Naive B cell (primary cell): Measurements from ENCODE around the gene STX19. TPM values are rescaled to one million over a fixed set of nuclear protein-coding genes. Genes with fewer than 3 reads are reported as not detected.
A peak's percentile ranks its signal among the peaks of the same experiment; 100 is the strongest.

Experiments
- ATAC-seq, 2 donors: fragments of 150-1000 bp; cut with Tn5 transposase; 2 replicates each; pipeline ENCODE4 v1.10.0; 2021; ENCODE audit warnings: low read depth in 2 of 2, mild to moderate bottlenecking in 2 of 2, moderate library complexity in 2 of 2
- DNase-seq: peaks from one replicate; pipeline ENCODE4 v3.0.0; 2022
- H3K27ac Mint-ChIP-seq, 6 donors: one replicate each; pipeline ENCODE4 v1.8.0; 2020 to 2022; ENCODE audit warnings: mild to moderate bottlenecking in 6 of 6, mixed read lengths in 6 of 6, moderate library complexity in 5 of 6, inconsistent platforms in 2 of 6
- H3K27me3 Mint-ChIP-seq, 3 donors: one replicate each; pipeline ENCODE4 v1.8.0; 2021 to 2022; ENCODE audit warnings: mixed read lengths in 3 of 3, mild to moderate bottlenecking in 1 of 3
- H3K36me3 Mint-ChIP-seq, 2 donors: one replicate each; pipeline ENCODE4 v1.8.0; 2020 to 2022; ENCODE audit warnings: mixed read lengths in 2 of 2, inconsistent platforms in 1 of 2, mild to moderate bottlenecking in 1 of 2
- H3K4me1 Mint-ChIP-seq, 3 donors: one replicate each; pipeline ENCODE4 v1.8.0; 2020 to 2022; ENCODE audit warnings: mixed read lengths in 3 of 3, inconsistent platforms in 1 of 3, mild to moderate bottlenecking in 1 of 3, moderate library complexity in 1 of 3
- H3K4me3 Mint-ChIP-seq, 8 donors: one replicate each; pipeline ENCODE4 v1.8.0; 2020 to 2022; ENCODE audit warnings: mild to moderate bottlenecking in 8 of 8, mixed read lengths in 8 of 8, moderate library complexity in 8 of 8, inconsistent platforms in 2 of 8
- H3K9me3 Mint-ChIP-seq, 7 donors: one replicate each; pipeline ENCODE4 v1.8.0; 2020 to 2022; ENCODE audit warnings: mixed read lengths in 7 of 7, mild to moderate bottlenecking in 5 of 7, inconsistent platforms in 2 of 7, moderate library complexity in 1 of 7
- polyA plus RNA-seq, 6 donors: library from polyadenylated mRNA; unstranded; fragments of 300-500 nt; fragmentation: Illumina TruSeq; gene quantifications; one replicate each; pipeline ENCODE4 v1.2.3, GENCODE V29; 2021; ENCODE audit warnings: low read depth in 6 of 6

Gene STX19
- polyA plus RNA-seq: not detected

GRCh38 chr3:94028093-94028837 lies at the start of gene STX19:
STX19 (minus strand) TSS chr3:94028597; CDS start chr3:94015269, 13,328 bp downstream.
- DNase-seq (no peak), ATAC-seq (no peak)
- no peaks in the 10 kb centered on the region for H3K9me3 Mint-ChIP-seq
- H3K27me3 Mint-ChIP-seq: no peaks in the 10 kb centered on the region
- H3K27ac Mint-ChIP-seq: peak within 1 kb of the TSS in 1 of 6 donors; percentile 18
- H3K4me3 Mint-ChIP-seq: no peak within 1 kb of the TSS
- H3K36me3 Mint-ChIP-seq: peaks cover 0 to 1% of the 10 kb centered on the region in 2 donors
- no peaks in the 10 kb centered on the region for H3K4me1 Mint-ChIP-seq

DNA sequence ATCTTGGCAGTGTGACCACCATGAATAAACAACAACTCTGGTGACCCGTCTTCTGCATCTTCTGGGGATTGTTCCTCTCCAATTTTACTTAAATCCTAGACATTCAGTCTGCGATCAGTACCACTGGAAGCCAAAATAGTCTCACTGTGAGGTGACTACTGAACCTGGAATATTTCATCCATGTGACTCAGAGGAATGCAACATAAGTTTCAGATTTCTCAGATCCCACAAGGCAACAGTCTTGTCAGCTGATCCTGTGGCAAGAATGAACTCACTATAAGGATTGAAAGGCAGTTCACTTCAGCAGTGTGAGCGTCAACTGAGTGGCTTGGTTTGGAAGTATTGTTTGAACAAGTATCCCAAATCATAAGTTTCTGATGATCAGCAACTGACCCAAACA lies 47.7 kb upstream of the STX19 start:
- DNase-seq (no peak), ATAC-seq (no peak)
- Mint-ChIP-seq H3K27me3 (no peaks in the 10 kb centered on the region), H3K36me3 (peaks cover 13 to 16% of the 10 kb centered on the region in 2 donors), H3K4me1 (peaks cover 50 to 75% (median 60%) of the 10 kb centered on the region in 3 donors), H3K27ac (no peak overlapping the region), H3K9me3 (peaks cover 0 to 4% (median 0%) of the 10 kb centered on the region in 7 donors), H3K4me3 (no peak overlapping the region)

- Mint-ChIP-seq H3K36me3 (peaks cover 26 to 29% of the 10 kb centered on the region in 2 donors), H3K4me3 (no peak overlapping the region), H3K27me3 (no peaks in the 10 kb centered on the region), H3K27ac (no peak overlapping the region), H3K4me1 (peaks cover 45 to 50% (median 47%) of the 10 kb centered on the region in 3 donors), H3K9me3 (peaks cover 0 to 7% (median 0%) of the 10 kb centered on the region in 7 donors)
- DNase-seq (no peak), ATAC-seq (no peak)
Observed at GRCh38 chr3:94071713-94072284, 43.4 kb upstream of the STX19 start.

GRCh38 chr3:94070341-94070911 lies 42.0 kb upstream of the STX19 start:
- H3K36me3 Mint-ChIP-seq: peaks cover 29 to 37% of the 10 kb centered on the region in 2 donors
- ATAC-seq (no peak), DNase-seq (no peak)
- no peak overlapping the region for H3K4me3 Mint-ChIP-seq
- H3K9me3 Mint-ChIP-seq: peaks cover 0 to 7% (median 0%) of the 10 kb centered on the region in 7 donors
- peak overlapping the region in 2 of 6 donors; percentile 46 to 68 for H3K27ac Mint-ChIP-seq
- no peaks in the 10 kb centered on the region for H3K27me3 Mint-ChIP-seq
- H3K4me1 Mint-ChIP-seq: peaks cover 48 to 61% (median 55%) of the 10 kb centered on the region in 3 donors

- DNase-seq (peak; percentile 13), ATAC-seq (no peak)
- H3K4me1 Mint-ChIP-seq: peaks cover 45 to 59% (median 47%) of the 10 kb centered on the region in 3 donors
- H3K27ac Mint-ChIP-seq: peak overlapping the region in 2 of 6 donors; percentile 10 to 84
- H3K27me3 Mint-ChIP-seq: no peaks in the 10 kb centered on the region
- peak overlapping the region in 1 of 8 donors; percentile 5 for H3K4me3 Mint-ChIP-seq
- peaks cover 29 to 37% of the 10 kb centered on the region in 2 donors for H3K36me3 Mint-ChIP-seq
- peaks cover 0 to 7% (median 0%) of the 10 kb centered on the region in 7 donors for H3K9me3 Mint-ChIP-seq
Observed at GRCh38 chr3:94069194-94069813, 40.9 kb upstream of the STX19 start.

DNA sequence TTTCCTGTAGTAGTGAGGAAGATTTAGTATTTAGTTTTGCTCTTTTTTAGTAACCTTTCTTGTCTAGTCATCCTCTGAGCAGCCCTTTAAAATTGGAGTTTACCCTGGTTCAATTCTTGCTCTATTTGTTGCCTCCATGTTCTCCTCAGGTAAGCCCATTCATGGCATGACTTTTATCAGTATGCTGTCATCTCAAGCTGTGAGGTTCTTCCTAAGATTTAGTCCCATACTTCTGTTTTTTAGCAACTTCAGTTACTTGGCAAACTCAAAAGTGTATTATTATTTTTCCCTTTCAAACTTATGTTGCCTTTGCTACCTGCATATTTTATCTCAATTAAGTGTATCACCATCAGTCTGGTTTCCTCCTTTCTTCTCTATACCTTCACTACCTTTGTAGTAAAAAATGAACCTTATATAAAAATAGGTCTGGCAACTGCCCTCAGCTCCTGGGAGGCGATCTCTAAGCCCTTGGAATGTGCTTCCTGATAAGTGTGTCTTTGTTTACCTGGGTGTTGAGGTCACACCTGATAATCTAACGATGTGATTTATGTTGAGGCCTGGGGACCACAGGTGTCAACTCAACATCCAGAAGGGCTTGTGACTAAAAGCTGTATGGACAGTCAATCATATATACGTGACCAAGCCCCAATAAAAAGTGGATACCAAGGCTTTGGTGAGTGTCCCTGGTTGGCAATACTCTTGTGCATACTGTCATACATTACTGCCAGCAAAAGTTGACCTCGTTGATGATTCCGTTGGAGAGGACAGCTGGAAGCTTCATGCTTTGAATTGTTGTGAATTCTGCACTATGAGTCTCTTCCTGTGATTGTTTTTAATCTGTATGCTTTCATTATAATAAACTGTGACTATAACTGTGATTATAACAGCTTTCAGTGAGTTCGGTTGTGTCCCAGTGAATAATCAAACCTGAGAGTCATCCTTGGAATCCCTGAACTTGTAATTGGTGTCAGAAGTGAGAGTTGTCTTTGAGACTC lies 38.4 kb upstream of the STX19 start:
- Mint-ChIP-seq H3K36me3 (peaks cover 20 to 23% of the 10 kb centered on the region in 2 donors), H3K4me1 (peaks cover 42 to 65% (median 45%) of the 10 kb centered on the region in 3 donors), H3K9me3 (peaks cover 0 to 2% (median 0%) of the 10 kb centered on the region in 7 donors), H3K27ac (peak overlapping the region in 3 of 6 donors; percentile 74 to 88 (median 80)), H3K27me3 (no peaks in the 10 kb centered on the region), H3K4me3 (peak overlapping the region in 3 of 8 donors; percentile 28 to 63 (median 57))
- DNase-seq (no peak), ATAC-seq (no peak)

GRCh38 chr3:94065819-94066480 lies 37.6 kb upstream of the STX19 start:
- ATAC-seq: no peak
- Mint-ChIP-seq H3K27ac (peak overlapping the region in 2 of 6 donors; percentile 74 to 88), H3K36me3 (peaks cover 16 to 20% of the 10 kb centered on the region in 2 donors), H3K27me3 (no peaks in the 10 kb centered on the region), H3K4me1 (peaks cover 42 to 57% (median 43%) of the 10 kb centered on the region in 3 donors), H3K4me3 (peak overlapping the region in 1 of 8 donors; percentile 52), H3K9me3 (peaks cover 0 to 2% (median 0%) of the 10 kb centered on the region in 7 donors)
- DNase-seq: no peak

DNA sequence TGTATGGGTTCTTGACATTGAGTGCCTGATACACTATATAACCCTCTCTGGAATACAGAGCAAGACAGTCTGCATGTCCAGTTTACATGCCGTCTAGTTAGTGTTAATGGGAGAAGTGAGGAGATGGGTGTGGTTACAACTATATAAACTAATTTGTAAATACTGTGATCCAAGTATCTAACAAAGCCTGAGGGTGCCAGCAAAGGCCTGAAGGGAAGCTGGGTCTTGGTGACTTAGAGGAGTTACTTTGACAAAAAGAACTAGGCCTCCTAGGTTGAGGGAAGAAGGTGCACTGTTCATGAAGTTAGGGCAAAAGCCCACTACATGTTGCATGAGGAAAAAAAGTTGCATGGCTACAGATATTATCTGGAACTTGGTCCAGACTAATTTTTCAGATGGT lies 36.7 kb upstream of the STX19 start:
- no peak for DNase-seq
- Mint-ChIP-seq H3K4me1 (peaks cover 42 to 59% (median 43%) of the 10 kb centered on the region in 3 donors), H3K4me3 (peak overlapping the region in 4 of 8 donors; percentile 0 to 32 (median 11)), H3K36me3 (peaks cover 16 to 20% of the 10 kb centered on the region in 2 donors), H3K27me3 (no peaks in the 10 kb centered on the region), H3K9me3 (peaks cover 0 to 2% (median 0%) of the 10 kb centered on the region in 7 donors), H3K27ac (peak overlapping the region in 2 of 6 donors; percentile 16 to 52)
- no peak for ATAC-seq

DNA sequence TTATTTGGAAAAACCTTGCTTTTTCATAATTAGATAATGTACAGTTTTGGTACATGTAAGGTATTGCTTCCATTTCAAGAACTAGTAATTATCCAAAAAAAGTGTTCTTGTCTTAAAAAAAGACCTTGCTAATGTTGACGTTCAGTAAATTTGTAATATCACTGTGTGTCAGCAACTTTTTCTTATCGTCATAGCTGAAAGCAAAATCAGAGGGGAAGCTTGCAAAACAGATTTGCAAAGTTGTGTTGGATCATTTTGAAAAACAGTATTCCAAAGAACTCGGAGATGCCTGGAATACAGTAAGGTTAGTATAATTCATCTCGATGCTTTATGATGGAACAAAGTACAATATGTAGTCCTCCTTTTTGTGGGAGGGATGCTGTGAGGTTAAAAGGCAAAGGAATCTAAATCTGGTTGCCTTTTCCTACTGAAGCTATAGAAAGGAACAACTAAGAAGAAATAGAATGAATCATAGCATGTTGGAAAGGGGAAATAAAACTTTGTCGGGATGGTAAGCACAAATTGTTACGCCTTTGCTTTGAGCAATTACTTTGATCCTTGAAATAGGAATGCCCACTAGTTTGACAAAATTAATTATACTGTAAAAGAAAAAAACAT lies 36.0 kb upstream of the STX19 start:
- ATAC-seq (no peak), DNase-seq (no peak)
- Mint-ChIP-seq H3K36me3 (peaks cover 16 to 20% of the 10 kb centered on the region in 2 donors), H3K4me3 (peak overlapping the region in 7 of 8 donors; percentile 96 to 100 (median 99)), H3K27me3 (no peaks in the 10 kb centered on the region), H3K4me1 (peaks cover 41 to 56% (median 43%) of the 10 kb centered on the region in 3 donors), H3K9me3 (peaks cover 0 to 2% (median 0%) of the 10 kb centered on the region in 7 donors), H3K27ac (peak overlapping the region in 3 of 6 donors; percentile 99 to 100 (median 100))

GRCh38 chr3:94063496-94064119 lies 35.2 kb upstream of the STX19 start:
- no peak for DNase-seq
- peak overlapping the region; percentile 96 to 100 (median 99) for H3K4me3 Mint-ChIP-seq
- H3K4me1 Mint-ChIP-seq: peaks cover 37 to 51% (median 37%) of the 10 kb centered on the region in 3 donors
- no peaks in the 10 kb centered on the region for H3K27me3 Mint-ChIP-seq
- peak overlapping the region; percentile 99 to 100 (median 100) for H3K27ac Mint-ChIP-seq
- peaks cover 16 to 20% of the 10 kb centered on the region in 2 donors for H3K36me3 Mint-ChIP-seq
- H3K9me3 Mint-ChIP-seq: peaks cover 0 to 2% (median 0%) of the 10 kb centered on the region in 7 donors
- ATAC-seq: no peak
